Activated CD4-positive, alpha-beta T cell treated with anti-CD3 and anti-CD28 coated beads for 36 hours (primary cell): ENCODE data around the gene HUS1. TPM values are rescaled to one million over a fixed set of nuclear protein-coding genes. Genes with fewer than 3 reads are reported as not detected.
A peak's percentile ranks its signal among the peaks of the same experiment; 100 is the strongest.
"Not testable (repeated sequence)": the region's sequence is repeated elsewhere in the genome, so short reads cannot be mapped to it uniquely, and the experiment has no call there.

Experiments used
- ATAC-seq: fragments of 200-7000 bp; cut with Tn5 transposase; one replicate; pipeline ENCODE4 v1.10.0; 2021; ENCODE audit warnings: mild to moderate bottlenecking, moderate library complexity
- CTCF ChIA-PET: fragments of 350-600 bp; sonication (Branson Sonifier 250); formaldehyde crosslinking; loops from one replicate; lab custom pipeline; 2021; ENCODE audit warnings: antibody characterized with exemption; lab: Charles Lee
- POLR2A ChIA-PET: fragments of 350-600 bp; sonication (Branson Sonifier 250); formaldehyde crosslinking; loops from one replicate; lab custom pipeline; 2021; ENCODE audit warnings: antibody characterized with exemption, inconsistent platforms; lab: Charles Lee
- DNase-seq: peaks from one replicate; pipeline ENCODE4 v3.0.0-alpha.2; 2020
- H3K27ac Mint-ChIP-seq: one replicate; pipeline ENCODE4 v1.8.0; 2021; ENCODE audit warnings: mixed read lengths
- H3K27me3 Mint-ChIP-seq: one replicate; pipeline ENCODE4 v1.8.0; 2021; ENCODE audit warnings: mixed read lengths
- H3K36me3 Mint-ChIP-seq: one replicate; pipeline ENCODE4 v1.8.0; 2021; ENCODE audit warnings: low read depth, mixed read lengths
- H3K4me1 Mint-ChIP-seq: one replicate; pipeline ENCODE4 v1.8.0; 2021; ENCODE audit warnings: mixed read lengths
- H3K4me3 Mint-ChIP-seq: one replicate; pipeline ENCODE4 v1.8.0; 2021; ENCODE audit warnings: mild to moderate bottlenecking, moderate library complexity, mixed read lengths
- H3K9me3 Mint-ChIP-seq: one replicate; pipeline ENCODE4 v1.8.0; 2021; ENCODE audit warnings: low read depth, mixed read lengths
- intact Hi-C, 2 experiments: fragments of 100-400 bp; cut with DNase I in 1 of 2; cut with micrococcal nuclease in 1 of 2; formaldehyde crosslinking; loops; one replicate each; pipeline versions ENCODE4 v1.14.2 to v1.15.1; 2022 to 2024; cut with DNase I, micrococcal nuclease
- total RNA-seq, 2 experiments: library from RNA; stranded (reverse); gene quantifications; one replicate each; pipeline ENCODE4 v1.2.3, GENCODE V29; 2021

The HUS1 gene
- total RNA-seq, 2 experiments from 2014 or later: 40.5 to 41.5 TPM

DNA sequence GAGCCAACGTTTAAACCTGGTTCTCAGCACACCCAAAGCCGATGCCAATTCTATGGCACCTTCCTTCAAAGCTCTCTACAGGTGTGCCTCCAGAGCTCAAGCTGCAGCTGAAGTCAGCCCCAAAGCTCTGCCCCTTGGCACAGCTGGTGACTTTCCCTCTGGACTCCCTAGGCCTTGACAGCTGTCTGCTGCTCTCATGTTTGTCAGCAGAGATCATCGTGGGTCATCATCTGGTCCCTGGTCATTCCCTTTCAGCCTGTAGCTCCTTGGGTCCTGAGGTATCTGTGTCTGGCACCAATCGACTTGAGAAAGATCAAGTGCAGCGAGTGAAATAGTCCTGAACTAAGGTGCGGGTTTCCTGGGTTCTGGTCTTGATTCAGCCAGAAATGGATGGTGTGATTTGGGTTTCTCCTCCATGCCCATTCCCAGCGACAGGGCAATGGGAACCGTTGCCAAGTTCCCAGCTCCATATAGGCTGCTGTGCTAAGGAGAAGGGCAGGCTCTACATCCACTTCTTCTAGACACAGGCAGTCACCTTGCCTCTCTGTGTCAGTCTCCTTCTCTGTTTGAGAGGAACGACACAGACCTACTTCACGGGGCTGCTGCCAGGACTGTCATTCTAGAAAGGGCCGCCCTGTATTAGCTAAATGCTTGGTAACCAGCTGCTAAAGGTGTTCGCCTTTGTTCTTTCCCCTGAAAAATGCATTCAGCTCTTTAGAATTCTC is 34.7 kb downstream of the HUS1 start:
- Mint-ChIP-seq H3K27me3 (no peaks in the 10 kb centered on the region), H3K9me3 (no peaks in the 10 kb centered on the region), H3K4me1 (no peaks in the 10 kb centered on the region), H3K36me3 (no peaks in the 10 kb centered on the region), H3K4me3 (no peak overlapping the region), H3K27ac (no peak overlapping the region)
- ChIA-PET POLR2A (no interaction called here), CTCF (interaction anchor here (0.6 to 3.3 kb wide), 33 partner anchors 10 to 391 kb away, joined by 3 to 51 read pairs (median 4); no protein-coding TSS in a partner anchor)
- no peak for DNase-seq
- intact Hi-C loops: loop anchor here (1.0 to 5.0 kb wide), 5 partner anchors 24 to 1908 kb away; no protein-coding TSS in a partner anchor
- ATAC-seq: no peak

DNA sequence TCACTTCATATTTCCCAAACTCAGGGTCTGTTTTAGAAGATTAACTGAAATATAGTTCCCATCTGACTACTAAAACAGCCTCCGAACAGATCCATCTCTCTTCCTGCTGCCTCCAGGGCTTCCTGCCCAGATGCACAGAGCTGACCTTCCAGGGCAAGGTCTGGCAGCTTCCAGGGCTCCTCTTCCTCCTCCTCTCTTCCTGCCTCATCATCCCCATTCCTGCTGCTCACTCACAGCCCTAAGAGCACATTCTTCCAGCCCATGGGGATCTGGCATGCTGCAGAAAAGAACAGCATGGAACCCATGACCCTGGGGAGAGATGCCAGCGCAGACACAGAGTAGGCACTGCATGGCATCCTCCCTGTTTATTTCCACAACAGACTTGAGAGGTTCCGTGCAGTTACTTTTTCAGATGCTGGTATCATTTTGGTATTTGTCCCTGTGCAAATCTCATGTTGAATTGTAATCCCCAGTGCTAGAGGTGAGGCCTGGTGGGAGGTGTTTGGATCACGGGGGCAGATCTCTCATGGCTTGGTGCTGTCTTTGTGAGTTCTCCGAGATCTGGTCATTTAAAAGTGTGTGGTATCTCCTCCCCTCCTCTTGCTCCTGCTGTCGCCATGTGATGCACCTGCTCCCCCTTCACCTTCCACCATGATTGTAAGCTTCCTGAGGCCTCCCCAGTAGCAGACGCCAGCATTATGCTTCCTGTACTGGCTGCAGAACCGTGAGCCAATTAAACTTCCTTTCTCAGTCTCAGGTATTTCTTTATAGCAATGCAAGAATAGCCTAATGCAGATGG is 35.5 kb downstream of the HUS1 start:
- no peak for DNase-seq
- Mint-ChIP-seq H3K27me3 (no peaks in the 10 kb centered on the region), H3K27ac (no peak overlapping the region), H3K4me3 (no peak overlapping the region), H3K4me1 (no peaks in the 10 kb centered on the region), H3K36me3 (no peaks in the 10 kb centered on the region), H3K9me3 (no peaks in the 10 kb centered on the region)
- intact Hi-C loops: loop anchor here in 1 of 2 experiments (2.0 kb wide), 1 partner anchor 25 kb away; no protein-coding TSS in a partner anchor
- ChIA-PET POLR2A (no interaction called here), CTCF (interaction anchor here (1.0 to 3.3 kb wide), 18 partner anchors 9 to 392 kb away, joined by 3 to 51 read pairs (median 6); no protein-coding TSS in a partner anchor)
- ATAC-seq: no peak

DNA sequence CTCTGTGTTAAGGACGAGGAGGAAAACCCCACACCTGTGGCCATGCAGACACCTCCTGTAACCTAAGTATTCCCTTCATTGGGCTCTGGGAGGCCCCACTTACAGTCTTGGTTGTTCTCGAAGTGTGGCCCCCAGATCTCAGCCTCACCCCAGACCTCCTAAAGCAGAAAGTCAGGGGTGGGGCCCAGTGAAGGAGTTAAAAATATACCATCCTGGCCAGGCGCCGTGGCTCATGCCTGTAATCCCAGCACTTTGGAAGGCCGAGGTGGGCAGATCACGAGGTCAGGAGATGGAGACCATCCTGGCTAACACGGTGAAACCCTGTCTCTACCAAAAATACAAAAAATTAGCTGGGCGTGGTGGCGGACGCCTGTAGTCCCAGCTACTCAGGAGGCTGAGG is 36.8 kb downstream of the HUS1 start:
- H3K27me3 Mint-ChIP-seq, H3K27ac Mint-ChIP-seq, POLR2A ChIA-PET, ATAC-seq, intact Hi-C loops, H3K9me3 Mint-ChIP-seq, H3K4me1 Mint-ChIP-seq, H3K36me3 Mint-ChIP-seq, DNase-seq, CTCF ChIA-PET, H3K4me3 Mint-ChIP-seq: not testable (repeated sequence)

DNA sequence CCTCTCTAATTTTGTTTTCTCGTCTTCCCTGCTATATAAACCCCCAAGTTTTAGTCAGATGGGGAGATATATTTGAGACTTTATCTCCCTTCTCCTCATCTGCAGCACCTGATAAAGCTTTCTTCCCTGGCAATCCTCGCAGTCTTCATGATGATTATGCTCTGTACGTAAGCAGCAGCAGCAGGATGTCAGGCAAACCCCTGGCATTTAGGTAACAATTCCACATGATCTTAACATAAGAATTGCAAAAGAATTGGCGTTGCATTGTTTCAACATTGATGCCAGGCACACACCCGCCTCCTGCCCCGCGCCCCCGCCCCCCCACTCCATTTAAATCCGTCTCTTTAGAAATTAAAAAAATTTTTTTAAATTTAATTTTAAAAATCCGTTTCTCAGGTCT is 37.3 kb downstream of the HUS1 start:
- ATAC-seq: no peak
- DNase-seq: no peak
- intact Hi-C loops: no loop called here
- no peaks in the 10 kb centered on the region for H3K9me3 Mint-ChIP-seq
- POLR2A ChIA-PET: no interaction called here
- CTCF ChIA-PET: no interaction called here
- no peak overlapping the region for H3K4me3 Mint-ChIP-seq
- no peak overlapping the region for H3K27ac Mint-ChIP-seq
- H3K27me3 Mint-ChIP-seq: no peaks in the 10 kb centered on the region
- H3K36me3 Mint-ChIP-seq: no peaks in the 10 kb centered on the region
- H3K4me1 Mint-ChIP-seq: peaks cover 6% of the 10 kb centered on the region

GRCh38 chr7:47941136-47941844 is 38.1 kb downstream of the HUS1 start:
- ChIA-PET CTCF (interaction anchor here (0.6 kb wide), 1 partner anchor 8 kb away, joined by 3 read pairs; no protein-coding TSS in a partner anchor), POLR2A (no interaction called here)
- Mint-ChIP-seq H3K36me3 (no peaks in the 10 kb centered on the region), H3K27ac (no peak overlapping the region), H3K9me3 (no peaks in the 10 kb centered on the region), H3K4me3 (no peak overlapping the region), H3K4me1 (peaks cover 6% of the 10 kb centered on the region), H3K27me3 (no peaks in the 10 kb centered on the region)
- ATAC-seq (no peak), DNase-seq (no peak)
- intact Hi-C loops: no loop called here

DNA sequence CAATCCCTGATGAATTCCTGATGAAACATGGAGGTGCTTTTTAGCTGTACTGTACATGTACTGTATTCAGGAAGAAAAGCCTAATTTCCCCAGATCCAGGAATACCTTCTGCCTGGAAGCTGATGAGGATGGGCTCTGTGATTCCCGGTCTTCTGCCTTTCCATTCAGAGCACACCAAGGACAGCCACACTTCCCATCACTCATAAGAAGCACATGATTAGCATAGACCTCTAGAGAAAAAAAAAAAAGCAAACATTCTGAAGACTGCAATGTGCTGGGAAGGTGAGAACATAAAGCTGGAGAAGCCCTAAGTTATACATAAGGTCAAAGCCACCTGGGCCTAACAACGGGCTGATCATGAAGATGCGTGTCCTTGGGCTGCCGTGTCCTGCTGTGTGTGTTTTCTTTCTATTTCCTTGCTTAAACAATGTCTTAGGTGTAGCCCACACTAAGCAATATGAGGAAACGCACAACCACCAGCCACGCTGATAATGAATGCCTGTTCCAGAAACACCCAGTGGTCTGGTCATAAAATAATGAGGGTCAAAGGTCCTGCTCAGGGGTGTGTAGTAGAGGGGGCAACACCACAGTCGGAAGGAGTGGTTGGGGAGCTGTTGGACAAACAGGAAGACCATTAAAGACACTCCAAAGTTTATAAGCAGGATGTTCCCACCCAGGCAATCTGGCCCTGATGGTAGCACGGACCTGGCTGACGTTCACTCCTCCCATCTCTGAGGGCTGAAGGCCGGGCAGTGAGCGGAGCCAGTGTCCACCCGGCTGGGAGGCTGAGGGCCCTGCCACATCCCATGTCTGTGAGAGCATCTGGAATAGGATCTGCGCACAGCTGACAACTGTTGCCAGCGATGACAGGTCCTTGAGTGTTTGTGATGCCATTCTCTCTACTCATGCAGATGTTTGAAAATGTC is 39.1 kb downstream of the HUS1 start:
- H3K4me3 Mint-ChIP-seq: no peak overlapping the region
- no peaks in the 10 kb centered on the region for H3K36me3 Mint-ChIP-seq
- intact Hi-C loops: no loop called here
- POLR2A ChIA-PET: no interaction called here
- CTCF ChIA-PET: interaction anchor here (0.6 kb wide), 2 partner anchors 9 to 132 kb away, joined by 3 read pairs; no protein-coding TSS in a partner anchor
- DNase-seq: no peak
- no peak overlapping the region for H3K27ac Mint-ChIP-seq
- H3K27me3 Mint-ChIP-seq: no peaks in the 10 kb centered on the region
- ATAC-seq: no peak
- no peaks in the 10 kb centered on the region for H3K9me3 Mint-ChIP-seq
- H3K4me1 Mint-ChIP-seq: peaks cover 6% of the 10 kb centered on the region

DNA sequence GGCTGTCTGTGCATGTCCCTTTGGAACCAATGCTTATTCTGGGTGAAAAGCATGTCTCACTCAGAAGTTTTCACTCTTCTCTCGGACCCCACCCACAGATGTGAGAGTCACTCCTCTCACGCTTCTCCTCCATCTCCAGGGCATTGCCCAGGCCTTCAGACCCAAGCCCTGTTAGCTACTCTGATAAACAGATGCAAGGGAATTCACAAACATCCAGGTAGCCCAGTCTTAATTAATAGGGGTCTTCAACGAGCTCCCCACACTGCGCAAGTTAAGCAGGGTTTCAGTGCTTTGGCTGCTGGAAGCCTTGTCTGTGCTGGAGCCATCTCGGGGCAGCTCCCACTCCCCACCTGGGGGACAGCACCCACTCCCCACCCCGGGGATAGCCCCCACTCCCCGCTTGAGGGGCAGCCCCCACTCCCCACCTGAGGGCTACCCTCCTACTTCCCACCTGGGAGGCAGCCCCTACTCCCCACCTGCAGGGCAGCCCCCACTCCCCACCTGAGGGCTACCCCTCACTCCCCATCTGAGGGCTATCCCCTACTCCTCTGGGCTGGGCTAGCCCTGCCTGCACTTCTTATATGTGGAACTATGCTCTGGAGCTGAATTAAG is 39.9 kb downstream of the HUS1 start:
- H3K27ac Mint-ChIP-seq: no peak overlapping the region
- no peaks in the 10 kb centered on the region for H3K36me3 Mint-ChIP-seq
- ATAC-seq (no peak), DNase-seq (no peak)
- POLR2A ChIA-PET: no interaction called here
- intact Hi-C loops: no loop called here
- peaks cover 6% of the 10 kb centered on the region for H3K4me1 Mint-ChIP-seq
- H3K9me3 Mint-ChIP-seq: no peaks in the 10 kb centered on the region
- no peak overlapping the region for H3K4me3 Mint-ChIP-seq
- CTCF ChIA-PET: no interaction called here
- no peaks in the 10 kb centered on the region for H3K27me3 Mint-ChIP-seq

- ChIA-PET CTCF (interaction anchor here (0.6 to 0.7 kb wide), 3 partner anchors 157 to 270 kb away, joined by 3 read pairs; no protein-coding TSS in a partner anchor), POLR2A (no interaction called here)
- intact Hi-C loops: no loop called here
- Mint-ChIP-seq H3K27me3 (no peaks in the 10 kb centered on the region), H3K9me3 (no peaks in the 10 kb centered on the region), H3K4me1 (peaks cover 6% of the 10 kb centered on the region), H3K36me3 (no peaks in the 10 kb centered on the region), H3K27ac (no peak overlapping the region), H3K4me3 (no peak overlapping the region)
- DNase-seq (no peak), ATAC-seq (no peak)
Observed at GRCh38 chr7:47938574-47939165, 40.7 kb downstream of the HUS1 start.

- POLR2A ChIA-PET: no interaction called here
- Mint-ChIP-seq H3K9me3 (no peaks in the 10 kb centered on the region), H3K27ac (peak overlapping the region; percentile 6), H3K4me1 (peaks cover 6% of the 10 kb centered on the region), H3K27me3 (no peaks in the 10 kb centered on the region), H3K4me3 (no peak overlapping the region), H3K36me3 (no peaks in the 10 kb centered on the region)
- DNase-seq (no peak), ATAC-seq (no peak)
- intact Hi-C loops: no loop called here
- CTCF ChIA-PET: interaction anchor here (0.5 to 0.7 kb wide), 5 partner anchors 158 to 361 kb away, joined by 3 read pairs; no protein-coding TSS in a partner anchor
Observed at GRCh38 chr7:47937711-47938573, 41.5 kb downstream of the HUS1 start.
